GM12875 (cell line): ENCODE results near the gene SIPA1L2.

Experiments used
- H3K4me3 ChIP-seq: one replicate; pipeline ENCODE4 v1.5.1; 2011; ENCODE audit warnings: low read depth, low read length, control low read depth
- TF ChIP-seq, protein P1 (sequence below): IDR thresholded peaks from 2 replicates; pipeline ENCODE4 v1.5.1; 2011; ENCODE audit warnings: low read depth, mild to moderate bottlenecking, control low read depth, inconsistent platforms, low read length, moderate library complexity, borderline replicate concordance; ENCODE audit not compliant: insufficient read depth

SIPA1L2 gene

DNA sequence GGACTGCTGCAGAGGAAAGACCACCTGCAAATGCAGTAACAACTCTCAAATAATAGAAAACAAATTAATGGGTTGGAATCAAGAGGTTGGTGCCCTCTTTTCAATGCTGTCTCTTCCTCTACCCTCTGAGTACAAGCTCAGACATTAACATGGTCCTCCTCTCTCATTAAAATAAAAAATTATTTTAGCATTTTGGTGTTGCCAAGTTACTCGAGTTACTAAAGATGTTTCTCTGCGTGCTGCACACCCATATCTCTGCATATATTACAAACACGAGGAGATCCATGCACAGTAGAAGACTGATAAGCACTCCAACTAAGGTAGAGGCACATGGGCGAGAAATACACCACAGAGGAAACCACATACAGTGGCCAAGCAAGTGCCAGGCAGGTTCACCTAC is 21.5 kb downstream of the SIPA1L2 start:
- H3K4me3 ChIP-seq = no peak overlapping the region
- TF ChIP-seq, protein P1, sequence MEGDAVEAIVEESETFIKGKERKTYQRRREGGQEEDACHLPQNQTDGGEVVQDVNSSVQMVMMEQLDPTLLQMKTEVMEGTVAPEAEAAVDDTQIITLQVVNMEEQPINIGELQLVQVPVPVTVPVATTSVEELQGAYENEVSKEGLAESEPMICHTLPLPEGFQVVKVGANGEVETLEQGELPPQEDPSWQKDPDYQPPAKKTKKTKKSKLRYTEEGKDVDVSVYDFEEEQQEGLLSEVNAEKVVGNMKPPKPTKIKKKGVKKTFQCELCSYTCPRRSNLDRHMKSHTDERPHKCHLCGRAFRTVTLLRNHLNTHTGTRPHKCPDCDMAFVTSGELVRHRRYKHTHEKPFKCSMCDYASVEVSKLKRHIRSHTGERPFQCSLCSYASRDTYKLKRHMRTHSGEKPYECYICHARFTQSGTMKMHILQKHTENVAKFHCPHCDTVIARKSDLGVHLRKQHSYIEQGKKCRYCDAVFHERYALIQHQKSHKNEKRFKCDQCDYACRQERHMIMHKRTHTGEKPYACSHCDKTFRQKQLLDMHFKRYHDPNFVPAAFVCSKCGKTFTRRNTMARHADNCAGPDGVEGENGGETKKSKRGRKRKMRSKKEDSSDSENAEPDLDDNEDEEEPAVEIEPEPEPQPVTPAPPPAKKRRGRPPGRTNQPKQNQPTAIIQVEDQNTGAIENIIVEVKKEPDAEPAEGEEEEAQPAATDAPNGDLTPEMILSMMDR = no peak

DNA sequence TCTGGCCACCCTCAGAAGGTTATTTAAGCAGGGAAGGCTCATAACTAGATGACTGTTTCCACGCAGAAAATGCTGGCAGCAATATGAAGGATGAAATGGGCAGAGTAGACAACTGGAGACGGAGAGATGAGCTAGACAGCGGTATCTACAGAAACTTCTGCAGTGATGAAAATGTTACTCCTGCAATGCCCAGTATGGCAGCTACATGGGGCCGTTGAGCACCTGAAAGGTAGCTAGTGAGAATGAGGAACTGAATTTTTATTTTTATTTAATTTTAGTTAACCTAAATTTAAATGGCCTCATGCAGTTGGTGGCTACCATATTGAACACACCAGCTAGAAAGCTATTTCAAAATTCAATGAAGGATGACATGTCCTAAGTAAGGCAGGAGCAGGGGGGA is 27.3 kb downstream of the SIPA1L2 start:
- no peak overlapping the region for H3K4me3 ChIP-seq
- TF ChIP-seq, protein P1 = peak; percentile 16; the same call in 1 of the 2 replicates

DNA sequence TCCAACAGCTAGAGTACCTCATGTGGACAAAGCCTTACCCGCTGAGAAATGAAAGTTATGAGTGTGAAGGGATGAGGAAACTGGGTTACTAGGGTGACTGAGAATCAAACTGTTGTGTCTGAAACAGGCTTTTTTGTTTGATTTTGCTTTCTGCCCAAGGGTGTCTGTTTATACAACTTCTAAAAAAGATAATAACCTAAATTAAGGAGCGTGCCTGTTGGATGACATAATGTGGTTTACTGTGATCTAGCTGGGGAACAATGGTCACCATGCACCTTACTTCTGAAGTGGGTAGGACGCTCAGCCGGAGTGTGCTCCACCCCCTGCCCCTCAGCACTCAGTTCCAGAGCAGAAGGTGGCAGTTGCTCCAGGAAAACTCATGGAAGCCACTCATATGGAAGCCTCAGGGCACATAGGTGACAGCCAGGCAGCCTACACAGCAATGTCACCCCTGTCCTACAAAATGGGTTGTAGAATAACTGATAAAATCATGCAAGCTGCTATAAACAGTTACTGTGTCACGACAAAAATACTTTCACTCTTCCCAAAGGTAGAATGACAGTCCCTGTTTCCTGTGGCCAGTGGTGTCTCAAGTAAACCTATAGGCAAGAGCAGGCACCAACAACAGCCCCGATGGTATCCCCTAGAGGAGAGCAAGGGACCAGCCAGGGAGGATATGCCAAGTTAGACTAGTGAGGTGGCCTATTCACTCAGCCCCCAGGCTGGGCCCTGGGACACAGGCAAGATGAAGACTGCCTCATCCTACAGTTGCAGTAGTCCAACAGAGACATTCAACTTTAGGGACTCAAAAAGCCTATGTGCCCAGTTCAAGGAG is 29.3 kb downstream of the SIPA1L2 start:
- H3K4me3 ChIP-seq = no peak overlapping the region
- TF ChIP-seq, protein P1 = no peak

DNA sequence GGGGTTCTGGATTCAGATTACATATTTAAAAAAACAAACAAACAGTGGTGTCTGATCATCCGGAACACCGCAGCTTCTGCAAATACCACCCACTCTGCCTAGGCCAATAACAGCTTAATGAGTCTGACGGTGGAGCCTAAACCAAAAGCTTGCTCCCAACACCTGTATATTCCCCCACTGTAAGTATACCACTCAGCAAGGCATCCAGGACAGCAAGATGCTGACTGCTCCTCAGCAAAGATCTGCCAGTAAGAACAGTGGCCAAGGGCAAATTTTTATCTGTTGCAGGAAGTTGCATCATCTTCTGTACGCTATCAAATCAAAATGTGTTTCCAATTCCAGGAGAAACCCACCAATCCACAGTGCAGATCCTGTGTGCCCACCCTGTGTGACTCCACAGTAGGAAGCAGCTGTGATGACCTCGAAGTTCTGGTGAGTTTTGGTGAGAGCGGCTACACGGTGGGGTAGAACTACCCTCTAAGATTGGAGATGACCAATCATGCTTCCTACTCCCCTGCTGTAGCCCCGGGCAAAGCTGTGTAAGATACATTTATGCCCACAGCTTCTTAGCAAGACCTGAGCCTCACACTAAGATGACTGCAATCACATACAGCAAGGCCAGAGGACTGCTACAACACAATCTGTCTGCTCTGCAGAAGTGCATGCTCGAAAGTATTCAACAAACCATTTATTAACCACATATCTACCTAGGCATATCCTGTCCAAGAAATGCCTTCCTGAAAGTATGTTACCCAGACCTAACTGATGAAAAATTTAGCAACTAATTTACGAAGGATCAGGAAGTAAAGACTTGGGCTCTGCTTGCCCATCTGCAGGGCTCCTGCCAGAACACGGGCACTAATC is 30.5 kb downstream of the SIPA1L2 start:
- TF ChIP-seq, protein P1 = no peak

DNA sequence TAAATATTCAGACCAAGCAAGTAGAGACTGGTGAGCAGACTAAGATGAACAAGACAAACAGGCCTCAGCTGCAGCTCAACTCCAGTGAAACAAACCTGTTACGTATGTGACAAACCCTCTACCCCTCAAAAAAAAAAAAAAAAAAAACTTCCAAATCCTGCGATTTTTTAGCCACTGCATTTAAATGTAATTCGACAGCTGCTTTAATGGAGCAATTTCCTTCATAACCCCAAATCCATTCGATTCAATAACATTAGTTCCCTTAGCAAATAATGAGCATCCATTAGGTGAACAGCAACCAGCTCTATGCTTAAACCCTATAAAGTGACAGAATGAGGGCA is 31.1 kb downstream of the SIPA1L2 start:
- TF ChIP-seq, protein P1 = no peak
- no peak overlapping the region for H3K4me3 ChIP-seq

More for the DNA sequence above, 30.5 kb downstream of the SIPA1L2 start:
- H3K4me3 ChIP-seq = no peak overlapping the region

DNA sequence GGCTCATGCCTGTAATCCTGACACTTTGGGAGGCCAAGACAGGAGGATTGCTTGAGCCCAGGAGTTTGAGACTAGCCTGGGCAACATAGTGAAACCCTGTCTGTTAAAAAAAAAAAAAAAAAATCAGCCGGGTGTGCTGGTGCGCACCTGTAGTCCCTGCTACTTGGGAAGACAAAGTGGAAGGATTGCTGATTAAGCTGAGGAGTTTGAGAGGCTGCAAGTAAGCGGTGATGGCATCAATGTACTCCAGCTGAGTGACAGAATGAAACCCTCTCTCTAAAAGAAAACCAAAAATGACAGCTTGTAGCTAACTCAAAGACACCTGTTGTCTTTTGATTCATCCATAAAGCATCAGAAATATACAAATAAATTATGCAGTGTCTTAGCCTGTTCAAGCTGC is 31.8 kb downstream of the SIPA1L2 start:
- TF ChIP-seq, protein P1 = no peak

DNA sequence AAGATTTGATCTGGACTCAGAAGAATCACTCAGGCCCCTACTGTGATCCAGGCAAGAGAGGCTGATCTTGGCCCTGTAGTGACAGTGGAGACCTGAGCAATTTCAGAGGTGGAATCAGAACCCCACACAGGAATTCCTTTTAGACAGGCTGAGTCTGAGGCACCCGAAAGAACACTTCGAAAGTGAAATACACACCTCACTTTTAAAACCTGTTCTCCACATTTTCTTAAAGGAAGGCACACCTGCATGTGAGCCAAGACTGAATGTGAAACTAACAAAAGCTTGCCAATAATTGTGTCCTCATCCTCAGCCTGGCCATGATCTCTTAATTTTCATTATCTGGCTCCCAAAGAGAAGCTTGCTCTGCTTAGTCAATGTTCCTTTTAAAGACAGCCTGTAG is 32.2 kb downstream of the SIPA1L2 start:
- TF ChIP-seq, protein P1 = no peak
- no peak overlapping the region for H3K4me3 ChIP-seq

More for the DNA sequence above, 31.8 kb downstream of the SIPA1L2 start:
- H3K4me3 ChIP-seq = no peak overlapping the region
